ENCODE data around the gene NOC4L.

The NOC4L gene

DNA sequence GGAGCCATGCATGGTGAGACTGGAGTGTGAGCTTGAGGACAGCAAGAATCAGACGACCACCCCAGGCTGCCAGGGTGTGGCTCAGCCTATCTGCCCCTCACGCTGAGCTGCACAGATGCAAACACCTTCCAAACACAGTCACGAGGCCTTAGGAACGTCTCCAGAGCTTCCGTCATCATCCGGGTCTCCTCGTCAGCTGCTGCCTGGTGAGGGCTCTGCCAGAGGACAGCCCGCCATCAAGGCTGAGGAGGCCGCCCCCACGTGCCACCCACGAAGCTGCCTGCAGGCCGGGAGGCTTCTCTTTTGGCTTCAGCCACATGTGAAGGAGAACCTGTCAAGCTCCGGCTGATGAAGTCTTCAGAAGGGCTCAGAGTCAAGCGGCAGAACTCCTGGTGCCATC, 13.6 kb upstream of the NOC4L start:
- Histone ChIP-seq H4K91ac (ENCODE audit: low read depth, low read length) (no peak overlapping the region), H3K4me1 (ENCODE audit: control insufficient read depth in 1 of 2, insufficient read depth in 2 of 2, low read length in 2 of 2) (no peaks in the 10 kb centered on the region), H3K23ac (ENCODE audit: low read length) (no peak overlapping the region), H2AFZ (ENCODE audit: insufficient read depth, low read length, poor library complexity) (no peak overlapping the region), H4K8ac (ENCODE audit: low read depth, low read length) (no peak overlapping the region), H3K14ac (ENCODE audit: low read length) (no peak overlapping the region), H4K12ac (ENCODE audit: low read depth, low read length) (no peak overlapping the region), H3K27ac (ENCODE audit: low read depth, low read length) (no peak overlapping the region), H2AK5ac (ENCODE audit: low read length) (no peak overlapping the region), H2BK12ac (ENCODE audit: low read length) (no peak overlapping the region), H3K4me3 (ENCODE audit: low read depth, low read length) (no peak overlapping the region), H3K9me3 (ENCODE audit: insufficient read depth, low read depth, low read length) (peaks cover 6% of the 10 kb centered on the region), H3K79me2 (ENCODE audit: control insufficient read depth, insufficient read depth, low read length, poor library complexity) (no peaks in the 10 kb centered on the region), H3K4me2 (ENCODE audit: low read length) (no peak overlapping the region), H3K27me3 (ENCODE audit: insufficient read depth, low read length) (no peaks in the 10 kb centered on the region), H3K79me1 (ENCODE audit: low read length) (no peaks in the 10 kb centered on the region), H3K9ac (ENCODE audit: low read length) (no peak overlapping the region), H2BK5ac (ENCODE audit: low read depth, low read length, poor library complexity) (no peak overlapping the region), H3K18ac (ENCODE audit: low read length) (no peak overlapping the region), H3K4ac (ENCODE audit: low read depth, low read length) (no peak overlapping the region), H2BK120ac (ENCODE audit: insufficient read depth, low read length, poor library complexity) (no peak overlapping the region), H3K36me3 (ENCODE audit: control insufficient read depth in 1 of 2, insufficient read depth in 2 of 2, low read length in 2 of 2) (peaks cover 24 to 27% of the 10 kb centered on the region in 2 experiments)
- DNase-seq, result no peak
- no CpG with 5 or more reads among the region's 14 CpGs for WGBS (ENCODE audit: extremely low coverage, insufficient coverage, insufficient read length)

DNA sequence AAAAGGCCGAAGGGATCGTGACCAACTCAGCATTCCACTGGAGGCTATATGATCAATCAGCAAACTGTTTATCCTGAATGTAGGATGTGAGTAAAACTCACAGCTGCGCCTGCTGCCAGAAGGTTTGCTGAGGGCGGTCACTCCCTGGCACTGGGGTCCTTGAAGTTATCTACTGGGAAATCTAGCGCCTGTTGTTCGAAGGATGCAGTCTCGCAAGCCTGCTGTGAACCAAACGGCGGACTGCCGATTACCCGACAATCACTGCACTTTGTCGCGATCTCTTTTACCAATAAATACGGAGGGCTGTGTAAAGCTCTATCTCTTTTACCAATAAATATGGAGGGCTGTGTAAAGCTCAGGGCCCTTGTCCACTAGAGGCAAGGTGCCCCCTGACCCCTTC, 13.0 kb upstream of the NOC4L start:
- Histone ChIP-seq H2BK120ac (ENCODE audit: insufficient read depth, low read length, poor library complexity) (no peak overlapping the region), H2AFZ (ENCODE audit: insufficient read depth, low read length, poor library complexity) (no peak overlapping the region), H3K27me3 (ENCODE audit: insufficient read depth, low read length) (no peaks in the 10 kb centered on the region), H3K79me1 (ENCODE audit: low read length) (no peaks in the 10 kb centered on the region), H4K91ac (ENCODE audit: low read depth, low read length) (no peak overlapping the region), H2BK5ac (ENCODE audit: low read depth, low read length, poor library complexity) (no peak overlapping the region), H3K9ac (ENCODE audit: low read length) (no peak overlapping the region), H3K9me3 (ENCODE audit: insufficient read depth, low read depth, low read length) (peaks cover 4% of the 10 kb centered on the region), H3K27ac (ENCODE audit: low read depth, low read length) (no peak overlapping the region), H3K79me2 (ENCODE audit: control insufficient read depth, insufficient read depth, low read length, poor library complexity) (no peaks in the 10 kb centered on the region), H3K4ac (ENCODE audit: low read depth, low read length) (no peak overlapping the region), H4K8ac (ENCODE audit: low read depth, low read length) (no peak overlapping the region), H2BK12ac (ENCODE audit: low read length) (no peak overlapping the region), H3K14ac (ENCODE audit: low read length) (no peak overlapping the region), H2AK5ac (ENCODE audit: low read length) (no peak overlapping the region), H3K18ac (ENCODE audit: low read length) (no peak overlapping the region), H4K12ac (ENCODE audit: low read depth, low read length) (no peak overlapping the region), H3K4me1 (ENCODE audit: control insufficient read depth in 1 of 2, insufficient read depth in 2 of 2, low read length in 2 of 2) (no peaks in the 10 kb centered on the region), H3K36me3 (ENCODE audit: control insufficient read depth in 1 of 2, insufficient read depth in 2 of 2, low read length in 2 of 2) (peaks cover 21 to 24% of the 10 kb centered on the region in 2 experiments), H3K23ac (ENCODE audit: low read length) (no peak overlapping the region), H3K4me2 (ENCODE audit: low read length) (no peak overlapping the region), H3K4me3 (ENCODE audit: low read depth, low read length) (no peak overlapping the region)
- no CpG with 5 or more reads among the region's 14 CpGs for WGBS (ENCODE audit: extremely low coverage, insufficient coverage, insufficient read length)
- no peak for DNase-seq

DNA sequence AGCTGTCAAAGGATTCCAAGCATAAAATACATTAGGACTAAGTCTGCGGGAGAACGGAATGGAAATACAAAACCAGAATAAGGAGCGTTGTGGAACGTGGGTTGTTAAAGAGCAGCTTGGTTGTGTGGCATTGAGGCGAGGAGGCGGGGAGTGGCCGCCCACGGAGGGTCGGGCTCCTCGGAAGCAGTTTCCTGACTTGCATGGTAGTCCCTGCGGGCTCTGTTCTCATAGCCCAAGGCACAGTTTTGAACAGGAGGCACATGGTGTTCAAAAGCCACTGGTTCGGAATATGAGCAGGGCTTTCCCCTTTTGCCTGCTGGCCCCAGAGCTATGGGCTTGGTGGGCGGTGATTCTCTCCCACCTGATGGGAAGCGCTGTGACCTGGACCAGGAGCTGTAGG, 12.3 kb upstream of the NOC4L start:
- Histone ChIP-seq H4K8ac (ENCODE audit: low read depth, low read length) (no peak overlapping the region), H3K4ac (ENCODE audit: low read depth, low read length) (no peak overlapping the region), H2AFZ (ENCODE audit: insufficient read depth, low read length, poor library complexity) (no peak overlapping the region), H3K4me1 (ENCODE audit: control insufficient read depth in 1 of 2, insufficient read depth in 2 of 2, low read length in 2 of 2) (no peaks in the 10 kb centered on the region), H3K36me3 (ENCODE audit: control insufficient read depth in 1 of 2, insufficient read depth in 2 of 2, low read length in 2 of 2) (peaks cover 15 to 17% of the 10 kb centered on the region in 2 experiments), H3K4me2 (ENCODE audit: low read length) (no peak overlapping the region), H2BK12ac (ENCODE audit: low read length) (no peak overlapping the region), H3K27ac (ENCODE audit: low read depth, low read length) (no peak overlapping the region), H2AK5ac (ENCODE audit: low read length) (no peak overlapping the region), H2BK5ac (ENCODE audit: low read depth, low read length, poor library complexity) (no peak overlapping the region), H3K9ac (ENCODE audit: low read length) (no peak overlapping the region), H3K27me3 (ENCODE audit: insufficient read depth, low read length) (no peaks in the 10 kb centered on the region), H3K9me3 (ENCODE audit: insufficient read depth, low read depth, low read length) (peaks cover 2% of the 10 kb centered on the region), H4K12ac (ENCODE audit: low read depth, low read length) (no peak overlapping the region), H3K79me2 (ENCODE audit: control insufficient read depth, insufficient read depth, low read length, poor library complexity) (no peaks in the 10 kb centered on the region), H3K79me1 (ENCODE audit: low read length) (no peaks in the 10 kb centered on the region), H4K91ac (ENCODE audit: low read depth, low read length) (no peak overlapping the region), H2BK120ac (ENCODE audit: insufficient read depth, low read length, poor library complexity) (no peak overlapping the region), H3K18ac (ENCODE audit: low read length) (no peak overlapping the region), H3K4me3 (ENCODE audit: low read depth, low read length) (no peak overlapping the region), H3K14ac (ENCODE audit: low read length) (no peak overlapping the region), H3K23ac (ENCODE audit: low read length) (no peak overlapping the region)
- WGBS (ENCODE audit: extremely low coverage, insufficient coverage, insufficient read length), result no CpG with 5 or more reads among the region's 14 CpGs
- no peak for DNase-seq

GRCh38 chr12:132132609-132133430, 11.4 kb upstream of the NOC4L start:
- Histone ChIP-seq H3K4me2 (ENCODE audit: low read length) (no peak overlapping the region), H2AFZ (ENCODE audit: insufficient read depth, low read length, poor library complexity) (no peak overlapping the region), H3K79me1 (ENCODE audit: low read length) (no peaks in the 10 kb centered on the region), H3K18ac (ENCODE audit: low read length) (no peak overlapping the region), H3K9me3 (ENCODE audit: insufficient read depth, low read depth, low read length) (peaks cover 2% of the 10 kb centered on the region), H2BK5ac (ENCODE audit: low read depth, low read length, poor library complexity) (no peak overlapping the region), H4K91ac (ENCODE audit: low read depth, low read length) (no peak overlapping the region), H3K9ac (ENCODE audit: low read length) (no peak overlapping the region), H3K4me1 (ENCODE audit: control insufficient read depth in 1 of 2, insufficient read depth in 2 of 2, low read length in 2 of 2) (no peaks in the 10 kb centered on the region), H4K8ac (ENCODE audit: low read depth, low read length) (no peak overlapping the region), H3K27ac (ENCODE audit: low read depth, low read length) (no peak overlapping the region), H3K23ac (ENCODE audit: low read length) (no peak overlapping the region), H2BK120ac (ENCODE audit: insufficient read depth, low read length, poor library complexity) (no peak overlapping the region), H3K14ac (ENCODE audit: low read length) (no peak overlapping the region), H3K4ac (ENCODE audit: low read depth, low read length) (no peak overlapping the region), H3K4me3 (ENCODE audit: low read depth, low read length) (no peak overlapping the region), H2AK5ac (ENCODE audit: low read length) (no peak overlapping the region), H4K12ac (ENCODE audit: low read depth, low read length) (no peak overlapping the region), H3K79me2 (ENCODE audit: control insufficient read depth, insufficient read depth, low read length, poor library complexity) (no peaks in the 10 kb centered on the region), H3K27me3 (ENCODE audit: insufficient read depth, low read length) (no peaks in the 10 kb centered on the region), H2BK12ac (ENCODE audit: low read length) (no peak overlapping the region), H3K36me3 (ENCODE audit: control insufficient read depth in 1 of 2, insufficient read depth in 2 of 2, low read length in 2 of 2) (peaks cover 10 to 11% of the 10 kb centered on the region in 2 experiments)
- no peak for DNase-seq
- WGBS (ENCODE audit: extremely low coverage, insufficient coverage, insufficient read length), result no CpG with 5 or more reads among the region's 39 CpGs

Data from trophoblast cell (in vitro differentiated cells and primary cell).